RWPE2 (cell line): ENCODE results near the gene PTPRM.

Experiments
- ATAC-seq: fragments of 200-7000 bp; cut with Tn5 transposase; 3 replicates; pipeline ENCODE4 v1.9.1; 2021; ENCODE audit warnings: low read depth
- DNase-seq: peaks from one replicate; pipeline ENCODE4 v3.0.0-alpha.2; 2020; ENCODE audit warnings: low spot score
- H3K27ac ChIP-seq: fragments of 450-650 bp; 2 replicates; pipeline ENCODE4 v1.5.1; 2017; ENCODE audit warnings: mild to moderate bottlenecking; ENCODE audit not compliant: poor library complexity, severe bottlenecking
- H3K27me3 ChIP-seq: fragments of 250-450 bp; sonication (Bioruptor Pico); 2 replicates; pipeline ENCODE4 v1.5.1; 2021; ENCODE audit warnings: mild to moderate bottlenecking, moderate library complexity; ENCODE audit not compliant: insufficient read depth, poor library complexity, severe bottlenecking
- H3K36me3 ChIP-seq: fragments of 250-450 bp; sonication (Bioruptor Pico); 2 replicates; pipeline ENCODE4 v1.5.1; 2020; ENCODE audit warnings: low read depth, mild to moderate bottlenecking, moderate library complexity
- H3K4me1 ChIP-seq: fragments of 250-450 bp; sonication (Bioruptor Pico); 2 replicates; pipeline ENCODE4 v1.5.1; 2021; ENCODE audit warnings: mild to moderate bottlenecking, moderate library complexity; ENCODE audit not compliant: insufficient read depth, poor library complexity, severe bottlenecking
- H3K4me3 ChIP-seq: fragments of 250-450 bp; sonication (Bioruptor Pico); 2 replicates; pipeline ENCODE4 v1.5.1; 2021; ENCODE audit warnings: mild to moderate bottlenecking, moderate library complexity; ENCODE audit not compliant: severe bottlenecking
- H3K9me3 ChIP-seq: fragments of 250-450 bp; sonication (Bioruptor Pico); 2 replicates; pipeline ENCODE4 v1.5.1; 2021; ENCODE audit warnings: mild to moderate bottlenecking, moderate library complexity; ENCODE audit not compliant: severe bottlenecking
- TF ChIP-seq, protein P1 (sequence below): fragments of 450-650 bp; IDR thresholded peaks from one replicate; pipeline ENCODE4 v1.5.1; 2017; ENCODE audit warnings: mild to moderate bottlenecking, moderate library complexity; ENCODE audit not compliant: poor library complexity, severe bottlenecking

PTPRM gene

DNA sequence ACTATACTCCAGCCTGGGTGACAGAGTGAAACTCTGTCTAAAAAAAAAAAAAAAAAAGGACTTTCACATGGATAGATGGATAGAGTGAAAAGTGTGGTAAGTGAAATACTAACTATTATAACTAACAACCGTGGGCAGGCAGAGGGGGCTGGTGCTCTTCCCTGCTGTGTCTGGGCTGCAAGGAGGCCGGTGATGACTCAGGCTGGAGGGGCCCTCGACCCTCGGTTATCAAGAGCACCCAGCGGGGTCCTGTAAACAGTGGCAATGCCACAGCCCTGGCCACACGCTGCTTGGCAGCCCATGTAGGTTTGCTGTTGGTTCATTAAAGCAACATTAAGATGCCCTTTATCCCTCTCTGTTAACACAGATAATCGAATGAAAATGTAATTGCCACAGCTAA lies 857.4 kb downstream of the PTPRM start:
- H3K4me3 ChIP-seq = no peak overlapping the region
- H3K4me1 ChIP-seq = peaks cover 14% of the 10 kb centered on the region
- TF ChIP-seq, protein P1, sequence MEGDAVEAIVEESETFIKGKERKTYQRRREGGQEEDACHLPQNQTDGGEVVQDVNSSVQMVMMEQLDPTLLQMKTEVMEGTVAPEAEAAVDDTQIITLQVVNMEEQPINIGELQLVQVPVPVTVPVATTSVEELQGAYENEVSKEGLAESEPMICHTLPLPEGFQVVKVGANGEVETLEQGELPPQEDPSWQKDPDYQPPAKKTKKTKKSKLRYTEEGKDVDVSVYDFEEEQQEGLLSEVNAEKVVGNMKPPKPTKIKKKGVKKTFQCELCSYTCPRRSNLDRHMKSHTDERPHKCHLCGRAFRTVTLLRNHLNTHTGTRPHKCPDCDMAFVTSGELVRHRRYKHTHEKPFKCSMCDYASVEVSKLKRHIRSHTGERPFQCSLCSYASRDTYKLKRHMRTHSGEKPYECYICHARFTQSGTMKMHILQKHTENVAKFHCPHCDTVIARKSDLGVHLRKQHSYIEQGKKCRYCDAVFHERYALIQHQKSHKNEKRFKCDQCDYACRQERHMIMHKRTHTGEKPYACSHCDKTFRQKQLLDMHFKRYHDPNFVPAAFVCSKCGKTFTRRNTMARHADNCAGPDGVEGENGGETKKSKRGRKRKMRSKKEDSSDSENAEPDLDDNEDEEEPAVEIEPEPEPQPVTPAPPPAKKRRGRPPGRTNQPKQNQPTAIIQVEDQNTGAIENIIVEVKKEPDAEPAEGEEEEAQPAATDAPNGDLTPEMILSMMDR = no peak
- ATAC-seq = no peak
- no peak for DNase-seq
- no peaks in the 10 kb centered on the region for H3K27me3 ChIP-seq
- no peaks in the 10 kb centered on the region for H3K9me3 ChIP-seq
- no peaks in the 10 kb centered on the region for H3K36me3 ChIP-seq
- H3K27ac ChIP-seq = no peak overlapping the region

DNA sequence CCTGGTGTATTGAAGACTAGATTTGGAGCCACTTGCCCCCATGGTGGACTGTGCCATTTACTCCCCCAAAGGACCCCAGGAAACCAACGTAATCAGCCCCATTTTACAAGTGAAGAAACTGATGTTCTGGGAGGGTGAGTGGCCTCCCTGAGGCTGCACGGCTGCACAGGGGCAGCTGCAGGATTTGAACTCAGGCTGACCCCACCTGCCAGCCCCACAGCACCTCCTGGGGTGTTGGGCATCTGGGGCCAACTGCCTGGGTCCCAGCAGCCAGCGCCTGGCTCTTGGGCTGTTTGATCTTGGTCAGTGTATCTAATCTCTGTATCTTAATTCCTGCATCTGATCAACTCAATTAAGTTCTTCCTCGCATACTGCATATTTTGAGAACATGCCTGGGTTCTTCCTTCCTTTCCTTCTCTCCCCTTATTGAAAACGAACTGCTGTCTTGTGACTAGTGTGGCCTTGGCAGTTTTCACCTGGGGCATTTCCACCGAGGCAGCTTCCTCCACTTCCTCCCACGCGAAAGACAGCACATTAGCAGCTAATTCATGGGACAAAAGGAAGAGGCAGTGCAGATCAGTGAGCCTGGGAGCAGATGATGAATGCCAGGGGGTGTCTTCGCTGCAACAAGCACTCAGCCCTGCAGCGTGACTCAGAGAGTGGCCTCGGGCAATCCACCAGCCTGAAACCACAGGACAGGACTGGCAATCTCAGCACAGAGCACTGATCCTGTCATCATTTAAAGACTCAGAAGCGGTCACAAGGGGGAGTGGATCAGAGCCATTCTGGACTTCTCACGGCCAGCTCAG lies 858.0 kb downstream of the PTPRM start:
- peaks cover 14% of the 10 kb centered on the region for H3K4me1 ChIP-seq
- DNase-seq (no peak), ATAC-seq (peak; percentile 94)
- H3K9me3 ChIP-seq = no peaks in the 10 kb centered on the region
- no peaks in the 10 kb centered on the region for H3K36me3 ChIP-seq
- H3K27ac ChIP-seq = peak overlapping the region; percentile 18
- no peak overlapping the region for H3K4me3 ChIP-seq
- TF ChIP-seq, protein P1 = no peak
- H3K27me3 ChIP-seq = no peaks in the 10 kb centered on the region

DNA sequence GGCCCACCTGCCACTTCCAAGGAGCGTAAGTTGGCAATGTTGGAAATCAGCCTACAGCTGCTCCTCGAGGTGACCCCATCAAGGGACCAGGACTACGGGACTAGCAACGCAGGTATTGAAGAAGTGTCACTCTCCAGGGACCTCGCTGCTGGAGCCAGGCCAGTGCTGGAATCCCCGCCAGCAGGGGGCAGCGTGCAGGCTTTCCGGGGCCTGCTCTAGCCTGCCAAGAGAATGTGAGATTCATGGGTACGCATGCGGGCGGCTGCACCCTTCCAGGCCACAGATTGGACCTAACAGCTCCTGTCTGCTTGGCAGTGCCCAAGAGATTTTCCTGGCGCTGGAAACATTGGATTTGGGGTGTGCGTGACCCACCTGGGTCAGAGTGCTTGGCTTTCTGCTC lies 859.3 kb downstream of the PTPRM start:
- TF ChIP-seq, protein P1 = no peak
- Histone ChIP-seq H3K4me1 (peaks cover 14% of the 10 kb centered on the region), H3K36me3 (no peaks in the 10 kb centered on the region), H3K27me3 (no peaks in the 10 kb centered on the region), H3K9me3 (no peaks in the 10 kb centered on the region), H3K27ac (no peak overlapping the region), H3K4me3 (no peak overlapping the region)
- no peak for DNase-seq
- ATAC-seq = no peak

DNA sequence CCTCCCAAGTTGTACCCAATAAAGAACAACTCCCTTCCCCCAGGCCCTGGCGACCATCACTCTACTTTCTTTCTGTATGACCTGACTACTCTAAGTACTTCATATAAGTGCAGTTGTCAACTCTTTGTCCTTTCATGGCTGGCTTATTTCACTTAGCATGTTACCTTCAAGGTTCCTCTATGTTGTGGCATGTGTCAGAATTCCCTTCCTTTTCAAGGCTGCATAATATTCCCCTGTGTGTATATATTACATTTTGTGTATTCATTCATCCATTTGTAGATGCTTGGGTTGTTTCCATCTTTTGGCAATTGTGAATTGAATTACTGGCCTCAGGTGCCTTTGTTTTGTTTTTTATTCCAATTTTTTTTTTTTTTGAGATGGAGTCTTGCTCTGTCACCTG lies 860.2 kb downstream of the PTPRM start:
- TF ChIP-seq, protein P1 = no peak
- no peak overlapping the region for H3K27ac ChIP-seq

DNA sequence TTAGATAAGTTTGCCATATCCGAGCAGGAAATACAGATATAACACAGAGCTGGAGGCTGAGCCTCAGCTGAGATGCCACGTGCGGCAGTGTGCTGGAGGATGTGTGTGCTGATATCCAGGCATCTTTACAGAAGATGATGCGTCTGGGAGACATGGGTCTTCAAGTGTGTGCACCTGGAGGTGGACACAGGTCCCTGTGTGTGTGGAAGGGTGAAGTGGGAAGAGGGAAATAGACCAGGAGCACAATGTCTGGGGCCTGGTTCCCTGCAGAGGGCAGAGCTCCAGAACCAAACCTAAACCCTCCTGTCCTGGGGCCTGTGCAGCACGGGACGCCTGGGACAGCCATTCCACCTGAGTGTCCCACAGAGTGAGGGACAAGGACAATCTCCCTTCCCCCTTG lies 861.8 kb downstream of the PTPRM start:
- no peaks in the 10 kb centered on the region for H3K36me3 ChIP-seq
- no peaks in the 10 kb centered on the region for H3K27me3 ChIP-seq
- no peaks in the 10 kb centered on the region for H3K4me1 ChIP-seq
- no peaks in the 10 kb centered on the region for H3K9me3 ChIP-seq
- no peak for ATAC-seq
- H3K27ac ChIP-seq = no peak overlapping the region
- DNase-seq = no peak
- H3K4me3 ChIP-seq = no peak overlapping the region
- TF ChIP-seq, protein P1 = no peak

More for the DNA sequence above, 860.2 kb downstream of the PTPRM start:
- DNase-seq (no peak), ATAC-seq (no peak)
- H3K36me3 ChIP-seq = no peaks in the 10 kb centered on the region
- peaks cover 14% of the 10 kb centered on the region for H3K4me1 ChIP-seq
- no peaks in the 10 kb centered on the region for H3K27me3 ChIP-seq
- no peaks in the 10 kb centered on the region for H3K9me3 ChIP-seq
- no peak overlapping the region for H3K4me3 ChIP-seq
